Osteoblast (primary cell): Measurements from ENCODE around the gene TNFAIP8. TPM values are rescaled to one million over a fixed set of nuclear protein-coding genes. Genes with fewer than 3 reads are reported as not detected.

Experiments
- DNase-seq: peaks from one replicate; pipeline ENCODE4 v3.0.0; 2011; ENCODE audit warnings: low spot score, mixed read lengths; ENCODE audit not compliant: insufficient read length; ENCODE audit errors: missing footprints
- H2AFZ ChIP-seq: 2 replicates; pipeline ENCODE4 v1.6.0; 2011; ENCODE audit warnings: mild to moderate bottlenecking, low read length
- H3K27ac ChIP-seq: 2 replicates; pipeline ENCODE4 v1.5.1; 2011; ENCODE audit warnings: mild to moderate bottlenecking, low read depth, low read length, moderate library complexity
- H3K27me3 ChIP-seq: 2 replicates; pipeline ENCODE4 v1.6.0; 2012; ENCODE audit warnings: mild to moderate bottlenecking, control low read depth, inconsistent platforms, low read length, moderate library complexity; ENCODE audit not compliant: insufficient read depth
- H3K36me3 ChIP-seq: 2 replicates; pipeline ENCODE4 v1.5.1; 2011; ENCODE audit warnings: mild to moderate bottlenecking, low read length, control low read depth, moderate library complexity; ENCODE audit not compliant: insufficient read depth
- H3K4me1 ChIP-seq: 2 replicates; pipeline ENCODE4 v1.5.1; 2011; ENCODE audit warnings: mild to moderate bottlenecking, low read length, control low read depth, moderate library complexity; ENCODE audit not compliant: insufficient read depth
- H3K4me2 ChIP-seq: 2 replicates; pipeline ENCODE4 v1.6.0; 2011; ENCODE audit warnings: mild to moderate bottlenecking, low read length; ENCODE audit not compliant: insufficient read depth
- H3K4me3 ChIP-seq: fragments of 200-600 bp; sonication (generic); 3 replicates; pipeline ENCODE4 v1.5.1; 2012; ENCODE audit warnings: mild to moderate bottlenecking, low read length, inconsistent platforms; ENCODE audit not compliant: insufficient read depth
- H3K79me2 ChIP-seq: 2 replicates; pipeline ENCODE4 v1.6.0; 2012; ENCODE audit warnings: mild to moderate bottlenecking, low read length, control low read depth, inconsistent platforms; ENCODE audit not compliant: insufficient read depth
- H3K9me3 ChIP-seq: 2 replicates; pipeline ENCODE4 v1.5.1; 2011; ENCODE audit warnings: low read depth, low read length, control low read depth
- H4K20me1 ChIP-seq: 2 replicates; pipeline ENCODE4 v1.6.0; 2012; ENCODE audit warnings: mild to moderate bottlenecking, low read length, control low read depth; ENCODE audit not compliant: insufficient read depth
- CTCF ChIP-seq: IDR thresholded peaks from 2 replicates; pipeline ENCODE4 v1.5.1; 2011; ENCODE audit warnings: mild to moderate bottlenecking, low read depth, low read length, moderate library complexity; ENCODE audit errors: extremely low read depth
- total RNA-seq: library from RNA; depleted of rRNA; stranded (reverse); fragments of >200 nt; gene quantifications from 2 replicates; pipeline ENCODE4 v1.2.3, GENCODE V29; 2012

The TNFAIP8 gene
- total RNA-seq, 1 donor = 23.2 TPM

DNA sequence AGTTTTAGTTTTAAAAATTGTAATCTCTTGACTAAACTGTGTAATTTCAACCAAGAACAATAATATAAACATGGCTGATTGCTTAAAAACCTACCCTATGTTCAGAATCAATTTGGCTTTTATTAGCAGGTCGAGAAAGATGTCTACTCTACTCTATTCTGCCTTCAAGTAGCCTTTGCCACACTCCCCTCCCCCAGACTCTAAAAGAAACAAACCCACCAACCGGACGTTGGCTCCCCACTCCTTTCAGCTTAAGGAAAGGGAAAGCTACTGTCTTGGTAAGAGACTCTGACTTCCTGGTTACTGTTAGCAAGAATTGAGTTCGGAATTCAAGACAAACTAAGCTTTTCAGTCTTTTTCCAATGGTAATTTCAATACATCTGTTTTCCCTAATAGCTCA lies 46.7 kb downstream of the TNFAIP8 start:
- Histone ChIP-seq H3K4me3 (no peak overlapping the region), H3K27me3 (peaks cover under 1% of the 10 kb centered on the region), H2AFZ (peak overlapping the region; percentile 39), H4K20me1 (no peaks in the 10 kb centered on the region), H3K79me2 (no peaks in the 10 kb centered on the region), H3K27ac (no peak overlapping the region), H3K9me3 (no peaks in the 10 kb centered on the region), H3K4me2 (no peak overlapping the region), H3K4me1 (peaks cover 19% of the 10 kb centered on the region), H3K36me3 (no peaks in the 10 kb centered on the region)
- DNase-seq = no peak
- no peak for TF ChIP-seq CTCF

- no peaks in the 10 kb centered on the region for H4K20me1 ChIP-seq
- no peak overlapping the region for H3K27ac ChIP-seq
- TF ChIP-seq CTCF = no peak
- H2AFZ ChIP-seq = no peak overlapping the region
- peaks cover 7% of the 10 kb centered on the region for H3K4me1 ChIP-seq
- H3K4me3 ChIP-seq = no peak overlapping the region
- no peaks in the 10 kb centered on the region for H3K79me2 ChIP-seq
- no peak overlapping the region for H3K4me2 ChIP-seq
- no peaks in the 10 kb centered on the region for H3K36me3 ChIP-seq
- H3K9me3 ChIP-seq = no peaks in the 10 kb centered on the region
- no peak for DNase-seq
- H3K27me3 ChIP-seq = peaks cover 5% of the 10 kb centered on the region
These were observed 48.2 kb downstream of the TNFAIP8 start for GRCh38 chr5:119404033-119404432.

DNA sequence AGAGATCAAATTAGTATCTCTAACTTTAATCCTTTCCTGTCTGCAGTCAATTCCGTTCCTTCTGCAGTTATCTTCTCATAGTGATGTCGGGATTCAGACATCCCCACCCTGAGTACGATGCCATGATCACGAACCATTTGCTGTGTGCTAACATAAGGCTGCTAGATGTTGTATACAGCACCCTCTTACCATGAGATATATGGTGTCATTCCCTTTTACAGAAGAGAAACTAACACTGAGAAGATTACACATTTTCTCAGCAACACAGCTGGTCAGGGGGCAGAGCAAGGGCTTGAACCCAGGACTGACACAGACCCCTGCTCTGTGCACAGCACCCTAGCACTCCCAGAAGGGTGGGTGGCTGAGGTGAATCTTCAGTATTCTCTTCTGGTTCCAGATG lies 49.6 kb downstream of the TNFAIP8 start:
- Histone ChIP-seq H3K4me1 (no peaks in the 10 kb centered on the region), H4K20me1 (no peaks in the 10 kb centered on the region), H3K36me3 (no peaks in the 10 kb centered on the region), H3K27ac (no peak overlapping the region), H3K79me2 (no peaks in the 10 kb centered on the region), H3K4me3 (no peak overlapping the region), H3K9me3 (no peaks in the 10 kb centered on the region), H3K27me3 (peaks cover 5% of the 10 kb centered on the region), H2AFZ (peak overlapping the region; percentile 30), H3K4me2 (no peak overlapping the region)
- DNase-seq = no peak
- no peak for TF ChIP-seq CTCF

GRCh38 chr5:119406551-119407110 lies 50.8 kb downstream of the TNFAIP8 start:
- no peaks in the 10 kb centered on the region for H3K9me3 ChIP-seq
- no peak overlapping the region for H2AFZ ChIP-seq
- H4K20me1 ChIP-seq = no peaks in the 10 kb centered on the region
- no peaks in the 10 kb centered on the region for H3K36me3 ChIP-seq
- peaks cover 6% of the 10 kb centered on the region for H3K4me1 ChIP-seq
- H3K27me3 ChIP-seq = peaks cover 5% of the 10 kb centered on the region
- no peak for DNase-seq
- no peak overlapping the region for H3K4me3 ChIP-seq
- TF ChIP-seq CTCF = no peak
- H3K27ac ChIP-seq = no peak overlapping the region
- H3K4me2 ChIP-seq = no peak overlapping the region
- no peaks in the 10 kb centered on the region for H3K79me2 ChIP-seq
